Measurements from ENCODE around the gene MYF5.

GRCh38 chr12:80716696-80717469 is at the start of gene MYF5:
- no peak for TF ChIP-seq POLR2AphosphoS5 (IDR thresholded peaks at IDR 0.05)
- TF ChIP-seq POLR2A (IDR thresholded peaks at IDR 0.05), result no peak
